Neural progenitor cell (in vitro differentiated cells): ENCODE measurements around the gene ABLIM2.

Source experiments
- EZH2 ChIP-seq: fragments of 200-600 bp; sonication (generic); IDR thresholded peaks from 2 replicates; pipeline ENCODE4 v1.6.1; 2017; ENCODE audit warnings: antibody characterized with exemption, mild to moderate bottlenecking, moderate library complexity
- TF ChIP-seq, protein P1 (sequence below): fragments of 200-600 bp; sonication (generic); IDR thresholded peaks from 2 replicates; pipeline ENCODE4 v1.5.1; 2017; ENCODE audit warnings: antibody characterized with exemption, mild to moderate bottlenecking

DNA sequence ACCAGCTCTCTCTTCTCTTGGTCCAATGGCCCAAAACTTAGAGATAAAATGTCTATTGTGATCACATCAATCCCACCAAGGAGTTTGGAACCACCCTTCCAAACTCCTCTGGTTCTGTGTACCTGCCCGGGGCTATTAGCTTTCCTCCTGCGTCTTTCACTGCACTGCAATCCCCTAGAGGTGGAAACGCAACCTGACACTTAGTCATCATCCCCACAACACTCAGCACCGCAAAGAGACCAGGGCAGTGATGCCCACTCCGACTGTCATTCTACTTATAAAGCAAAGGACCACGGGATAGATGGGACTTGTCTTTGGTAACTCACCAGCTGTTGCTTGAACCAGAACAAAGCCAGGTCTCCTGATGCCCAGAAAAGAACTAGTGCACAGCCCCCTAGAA, 240.9 kb downstream of the ABLIM2 start:
- TF ChIP-seq, protein P1, sequence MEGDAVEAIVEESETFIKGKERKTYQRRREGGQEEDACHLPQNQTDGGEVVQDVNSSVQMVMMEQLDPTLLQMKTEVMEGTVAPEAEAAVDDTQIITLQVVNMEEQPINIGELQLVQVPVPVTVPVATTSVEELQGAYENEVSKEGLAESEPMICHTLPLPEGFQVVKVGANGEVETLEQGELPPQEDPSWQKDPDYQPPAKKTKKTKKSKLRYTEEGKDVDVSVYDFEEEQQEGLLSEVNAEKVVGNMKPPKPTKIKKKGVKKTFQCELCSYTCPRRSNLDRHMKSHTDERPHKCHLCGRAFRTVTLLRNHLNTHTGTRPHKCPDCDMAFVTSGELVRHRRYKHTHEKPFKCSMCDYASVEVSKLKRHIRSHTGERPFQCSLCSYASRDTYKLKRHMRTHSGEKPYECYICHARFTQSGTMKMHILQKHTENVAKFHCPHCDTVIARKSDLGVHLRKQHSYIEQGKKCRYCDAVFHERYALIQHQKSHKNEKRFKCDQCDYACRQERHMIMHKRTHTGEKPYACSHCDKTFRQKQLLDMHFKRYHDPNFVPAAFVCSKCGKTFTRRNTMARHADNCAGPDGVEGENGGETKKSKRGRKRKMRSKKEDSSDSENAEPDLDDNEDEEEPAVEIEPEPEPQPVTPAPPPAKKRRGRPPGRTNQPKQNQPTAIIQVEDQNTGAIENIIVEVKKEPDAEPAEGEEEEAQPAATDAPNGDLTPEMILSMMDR, result peak; percentile 25
- TF ChIP-seq EZH2, result no peak
